Stimulated activated CD4-positive, alpha-beta T cell treated with anti-CD3 and anti-CD28 coated beads, Interleukin-12 subunit alpha, Interleukin-12 subunit beta, amount 100 ng/mL, for 24 hours (primary cell): ENCODE results near the gene CTNND2.
"Not testable (repeated sequence)": the region's sequence is repeated elsewhere in the genome, so short reads cannot be mapped to it uniquely, and the experiment has no call there.

Experiments
- DNase-seq, 2 experiments: peaks; one replicate each; pipeline ENCODE4 v3.0.0-alpha.2; 2020; ENCODE audit warnings: low read depth in 2 of 2

CTNND2 gene

DNA sequence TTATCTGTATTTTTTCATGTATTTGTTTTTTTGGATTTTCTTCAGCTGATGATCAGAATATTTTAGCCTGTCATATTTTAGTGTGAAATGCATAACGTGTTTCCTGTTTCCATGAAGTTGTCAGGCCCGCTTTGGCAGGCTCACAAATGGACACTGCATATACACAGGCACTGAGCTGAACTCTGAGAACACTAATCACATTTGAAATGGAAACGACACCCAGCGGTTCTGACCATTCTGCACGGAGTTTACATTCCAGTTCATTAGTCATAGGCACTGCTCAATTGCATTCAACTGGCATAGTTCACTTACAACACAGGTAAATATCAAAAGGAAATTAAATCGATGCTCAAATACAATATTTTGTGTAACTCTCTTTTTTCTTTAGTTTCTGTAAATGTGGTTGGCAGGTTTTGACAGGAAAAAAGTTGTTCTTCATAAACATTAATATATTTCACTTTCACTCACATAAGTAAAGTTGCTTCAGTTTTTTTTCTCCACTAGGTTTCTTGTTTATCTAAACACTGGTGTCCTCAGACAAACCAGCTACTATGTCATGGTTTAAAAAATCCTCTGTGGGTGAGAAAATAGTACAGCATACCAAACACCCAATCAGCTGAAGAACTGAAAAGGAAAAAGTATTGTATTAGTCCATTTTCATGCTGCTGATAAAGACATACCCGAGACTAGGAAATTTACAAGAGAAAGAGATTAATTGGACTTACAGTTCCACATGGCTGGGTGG lies 584.2 kb downstream of the CTNND2 start:
- DNase-seq: no peak

GRCh38 chr5:11313694-11314093 lies 590.6 kb downstream of the CTNND2 start:
- DNase-seq: not testable (repeated sequence)

DNA sequence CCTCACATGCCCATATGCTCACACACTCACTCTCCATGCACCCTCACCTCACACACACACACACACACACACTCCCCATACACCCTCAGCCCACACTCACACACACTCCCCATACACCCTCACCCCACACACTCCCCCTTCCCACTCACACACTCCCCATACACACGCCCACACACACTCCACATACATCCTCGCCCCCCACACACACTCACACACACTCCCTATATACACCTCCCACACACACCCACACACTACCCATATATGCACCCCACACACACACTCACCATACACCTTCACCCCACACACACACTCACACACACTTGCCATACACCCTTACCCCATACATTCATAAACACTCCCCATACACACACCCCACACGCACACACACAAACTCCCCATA lies 592.5 kb downstream of the CTNND2 start:
- DNase-seq: no peak

- no peak for DNase-seq
Observed at GRCh38 chr5:11311272-11311671, 593.0 kb downstream of the CTNND2 start.

- DNase-seq: no peak
Observed at GRCh38 chr5:11310158-11310557, 594.1 kb downstream of the CTNND2 start.

GRCh38 chr5:11306365-11306764 lies 597.9 kb downstream of the CTNND2 start:
- no peak for DNase-seq

DNA sequence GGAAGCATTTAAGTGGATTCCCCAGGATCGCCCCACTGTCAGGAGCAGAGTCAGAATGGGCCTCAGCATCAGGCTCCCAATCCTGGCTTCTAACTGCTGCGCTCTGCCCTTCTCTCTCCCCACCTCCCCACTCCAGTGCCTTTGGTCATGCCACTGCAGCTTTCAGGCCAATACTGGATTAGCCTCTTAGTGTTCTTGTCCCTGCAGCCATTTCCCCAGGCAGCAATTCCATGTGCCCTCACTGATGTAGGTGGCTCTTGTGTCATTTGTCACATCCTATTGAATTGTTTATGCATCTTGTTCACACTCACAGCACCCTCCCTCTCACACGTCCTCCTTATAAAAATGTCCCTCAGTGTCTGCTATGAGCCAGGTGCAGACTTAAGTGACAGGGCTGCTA lies 599.0 kb downstream of the CTNND2 start:
- no peak for DNase-seq

DNA sequence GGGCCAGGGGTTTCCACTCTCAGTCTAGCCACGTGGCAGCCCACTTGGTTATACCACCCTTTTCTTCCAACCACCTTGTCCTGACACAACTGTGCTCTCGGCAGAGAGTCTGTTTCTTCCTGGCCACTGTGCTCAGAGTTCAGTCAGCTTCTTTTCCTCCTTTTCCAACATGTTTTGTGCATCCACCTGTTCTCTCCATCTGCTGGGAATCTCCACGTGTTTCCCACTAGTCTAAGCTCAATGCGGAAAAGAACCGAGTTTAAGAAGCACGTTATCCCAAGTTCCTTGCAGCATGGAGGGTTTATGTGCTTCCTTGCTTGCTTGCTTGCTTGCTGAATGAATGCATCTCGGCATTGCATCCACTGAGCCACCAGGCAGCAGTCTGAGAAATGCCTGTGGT lies 599.6 kb downstream of the CTNND2 start:
- DNase-seq: no peak

- DNase-seq: no peak
Observed at GRCh38 chr5:11302663-11303062, 601.6 kb downstream of the CTNND2 start.

- no peak for DNase-seq
Observed at GRCh38 chr5:11301171-11301570, 603.1 kb downstream of the CTNND2 start.

GRCh38 chr5:11300736-11301135 lies 603.5 kb downstream of the CTNND2 start:
- no peak for DNase-seq

- no peak for DNase-seq
Observed at GRCh38 chr5:11298877-11299276, 605.4 kb downstream of the CTNND2 start.

DNA sequence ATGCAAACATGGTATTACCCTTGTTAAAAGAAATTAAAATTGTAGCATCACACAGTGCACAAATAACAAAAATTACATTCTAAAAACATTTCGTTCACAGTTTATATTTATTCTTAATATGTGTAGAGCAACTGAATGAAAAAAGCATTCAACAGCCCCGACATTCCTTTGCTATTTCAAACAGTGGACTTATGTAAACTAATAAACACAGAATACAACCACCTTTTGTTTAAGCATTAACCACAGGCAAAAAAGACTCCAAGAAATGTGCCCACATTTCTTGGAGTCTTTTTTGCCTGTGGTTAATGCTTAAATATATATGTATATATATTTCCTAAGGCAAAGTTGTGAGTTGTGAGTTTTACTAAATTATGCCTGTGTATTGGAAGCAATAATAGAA lies 610.7 kb downstream of the CTNND2 start:
- no peak for DNase-seq

- DNase-seq: no peak
Observed at GRCh38 chr5:11292648-11293356, 611.4 kb downstream of the CTNND2 start.

GRCh38 chr5:11289733-11290132 lies 614.5 kb downstream of the CTNND2 start:
- no peak for DNase-seq

- no peak for DNase-seq
Observed at GRCh38 chr5:11289208-11289607, 615.0 kb downstream of the CTNND2 start.

DNA sequence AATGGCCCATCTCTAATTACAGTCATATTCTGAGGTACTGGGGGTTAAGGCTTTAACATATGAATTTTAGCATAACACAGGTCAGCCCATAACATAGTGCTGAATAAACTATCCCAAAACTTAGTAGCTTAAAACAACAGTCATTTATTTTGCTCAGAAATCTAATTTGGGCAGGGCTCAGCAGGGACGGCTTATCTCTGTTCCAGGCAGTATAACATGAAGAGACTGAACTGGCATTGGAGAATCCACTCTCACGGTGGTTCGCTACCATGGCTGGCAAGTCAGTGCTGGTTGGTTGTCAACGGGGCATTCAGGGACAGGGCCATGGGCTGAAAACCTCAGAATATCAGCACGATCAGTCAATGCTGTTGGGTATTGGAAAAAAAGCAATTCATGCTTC lies 622.4 kb downstream of the CTNND2 start:
- DNase-seq: no peak

- DNase-seq: no peak
Observed at GRCh38 chr5:11277323-11277722, 626.9 kb downstream of the CTNND2 start.

GRCh38 chr5:11273180-11273903 lies 630.9 kb downstream of the CTNND2 start:
- DNase-seq: no peak

GRCh38 chr5:11269515-11269914 lies 634.7 kb downstream of the CTNND2 start:
- no peak for DNase-seq

GRCh38 chr5:11268891-11269290 lies 635.4 kb downstream of the CTNND2 start:
- no peak for DNase-seq

- DNase-seq: no peak
Observed at GRCh38 chr5:11266331-11266730, 637.9 kb downstream of the CTNND2 start.

DNA sequence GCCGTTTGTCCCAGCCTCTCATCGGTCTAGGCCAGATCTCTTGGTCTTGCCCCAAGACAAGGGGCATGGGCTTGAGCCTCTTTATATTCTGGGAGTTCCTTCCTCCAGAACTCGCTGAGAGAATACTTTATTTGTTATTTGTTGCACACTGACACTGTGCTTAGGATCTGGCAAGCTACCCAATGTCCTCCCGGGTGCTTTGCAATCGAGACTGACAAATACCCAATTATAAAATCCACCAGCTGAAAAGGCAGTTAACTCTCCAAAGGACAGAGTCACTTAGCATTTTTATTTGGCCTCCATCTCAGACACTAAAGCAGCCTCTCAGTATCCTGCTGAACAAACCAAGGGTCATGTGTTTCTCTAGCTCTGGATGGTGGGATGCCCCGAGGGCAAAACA lies 643.0 kb downstream of the CTNND2 start:
- no peak for DNase-seq
